Fibroblast of the aortic adventitia (primary cell): Measurements from ENCODE around the gene CDH11. TPM values are rescaled to one million over a fixed set of nuclear protein-coding genes. Genes with fewer than 3 reads are reported as not detected.

ENCODE experiments used
- DNase-seq: peaks from one replicate; pipeline ENCODE4 v3.0.0-alpha.2; 2010; ENCODE audit warnings: low read depth
- H3K4me3 ChIP-seq: 2 replicates; pipeline ENCODE4 v1.5.1; 2011; ENCODE audit warnings: low read depth, mild to moderate bottlenecking, control low read depth, low read length, moderate library complexity
- CTCF ChIP-seq: IDR thresholded peaks from 2 replicates; pipeline ENCODE4 v1.5.1; 2011; ENCODE audit warnings: mild to moderate bottlenecking, low read length, control low read depth, inconsistent platforms; ENCODE audit not compliant: insufficient read depth
- total RNA-seq: library from RNA; depleted of rRNA; stranded (reverse); fragments of >200 nt; gene quantifications from 2 replicates; pipeline ENCODE4 v1.2.3, GENCODE V29; 2012; ENCODE audit warnings: low replicate concordance

The CDH11 gene
- total RNA-seq, 1 donor, result 397 TPM

- no peak for TF ChIP-seq CTCF
- no peak overlapping the region for H3K4me3 ChIP-seq
- no peak for DNase-seq
These were observed 44.7 kb downstream of the CDH11 start for GRCh38 chr16:65077181-65077580.

GRCh38 chr16:65075877-65076276, 46.0 kb downstream of the CDH11 start:
- no peak for DNase-seq
- TF ChIP-seq CTCF, result no peak
- H3K4me3 ChIP-seq, result no peak overlapping the region

GRCh38 chr16:65071433-65072311, 50.2 kb downstream of the CDH11 start:
- DNase-seq, result peak; percentile 58
- peak overlapping the region; percentile 38 for H3K4me3 ChIP-seq
- TF ChIP-seq CTCF, result no peak

GRCh38 chr16:65070831-65071432, 50.9 kb downstream of the CDH11 start:
- TF ChIP-seq CTCF, result no peak
- peak; percentile 95 for DNase-seq
- H3K4me3 ChIP-seq, result peak overlapping the region; percentile 4

GRCh38 chr16:65069766-65070165, 52.1 kb downstream of the CDH11 start:
- DNase-seq, result peak; percentile 44
- H3K4me3 ChIP-seq, result no peak overlapping the region
- TF ChIP-seq CTCF, result no peak

- no peak overlapping the region for H3K4me3 ChIP-seq
- TF ChIP-seq CTCF, result no peak
- DNase-seq, result peak; percentile 88
These were observed 52.8 kb downstream of the CDH11 start for GRCh38 chr16:65069065-65069464.
